Measurements from ENCODE around the gene ARID5A. TPM values are rescaled to one million over a fixed set of nuclear protein-coding genes. Genes with fewer than 3 reads are reported as not detected.

The ARID5A gene
- total and polyA plus RNA-seq, 2 of the 13 experiments (the other 11 are each of a cell fraction or from before 2014, with no cell fraction given): 6.0 to 9.5 TPM

GRCh38 chr2:96500385-96501066 lies 36.0 kb upstream of the ARID5A start:
- Histone ChIP-seq H3K9ac (ENCODE audit: insufficient read depth, low read depth, low read length) (no peak overlapping the region), H3K4me2 (ENCODE audit: low read depth, low read length) (no peak overlapping the region), H3K4me3 (replicated peaks in 1 of 3; ENCODE audit: insufficient read depth in 1 of 3, low read depth in 2 of 3, low read length in 3 of 3) (no peak overlapping the region), H3K9me3 (ENCODE audit: low read length) (no peaks in the 10 kb centered on the region), H3K4me1 (ENCODE audit: insufficient read depth, low read length) (peaks cover 43% of the 10 kb centered on the region), H3K27me3 (ENCODE audit: control insufficient read depth in 1 of 2, insufficient read depth in 2 of 2, low read length in 2 of 2) (peaks cover 0 to 4% of the 10 kb centered on the region in 2 experiments; a peak in 1 of 5 replicates), H3K79me2 (ENCODE audit: insufficient read depth, low read length) (no peaks in the 10 kb centered on the region), H4K20me1 (ENCODE audit: insufficient read depth, low read length) (no peaks in the 10 kb centered on the region), H3K36me3 (replicated peaks in 1 of 2; ENCODE audit: control insufficient read depth in 1 of 2, insufficient read depth in 2 of 2, low read length in 2 of 2) (no peaks in the 10 kb centered on the region), H3K27ac (ENCODE audit: extremely low read length, insufficient read depth, low read length) (no peak overlapping the region), H2AFZ (ENCODE audit: low read length) (no peak overlapping the region)
- POLR2A ChIA-PET: no interaction called here
- DNase-seq (ENCODE audit: low spot score) (no peak), ATAC-seq (no peak), FAIRE-seq (no peak)
- intact Hi-C loops (cut with micrococcal nuclease; ENCODE audit: unreplicated experiment) (no loop called here), in situ Hi-C loops (cut with HindIII; ENCODE audit: extremely low pct_ligation_motif_present, low pct_unique_long_range_greater_than_20kb) (loop anchor here (25.0 kb wide), 1 partner anchor 363 kb away; the partner anchor contains the start of genes ASTL and DUSP2)
- no TSS peak for BruUV-seq (replicated peaks)
- CTCF ChIA-PET (ENCODE audit: low intra/inter-chr PET ratio, low total read pairs): no interaction called here
- TF ChIP-seq IRX3 (CRISPR knock-in tag; IDR thresholded peaks at IDR 0.05; ENCODE audit: borderline replicate concordance, low read depth) (0 out of 2 replicates have a peak, but pooled peaks have one; percentile 23), ZNF142 (CRISPR knock-in tag; IDR thresholded peaks at IDR 0.05) (no peak), ARNTL (CRISPR knock-in tag; IDR thresholded peaks at IDR 0.05) (no peak), NR1H2 (CRISPR knock-in tag; IDR thresholded peaks at IDR 0.05; ENCODE audit: borderline replicate concordance, low read depth) (no peak)
- 88% methylated on average over 38 of the region's 64 CpGs for WGBS (ENCODE audit: low lambda C conversion rate)
